HCT116 (cell line): ENCODE results near the gene NCOA1.

Experiments
- CTCF ChIP-seq, 3 experiments: fragments of 200-600 bp in 1 of 3; sonication (generic) in 1 of 3; IDR thresholded peaks in 2 of 3; conservative IDR thresholded peaks in 1 of 3; 2 replicates each; pipeline ENCODE4 v1.5.1; 2012 to 2017; ENCODE audit warnings: low read depth in 2 of 3, low read length in 2 of 3, antibody characterized with exemption in 1 of 3, borderline replicate concordance in 1 of 3, control low read depth in 1 of 3, mild to moderate bottlenecking in 1 of 3, mixed read lengths in 1 of 3, mixed run types in 1 of 3, moderate library complexity in 1 of 3; ENCODE audit not compliant: insufficient read depth in 1 of 3
- EZH2 ChIP-seq: fragments of 200-600 bp; sonication (generic); IDR thresholded peaks from 2 replicates; pipeline ENCODE4 v1.6.1; 2017; ENCODE audit warnings: antibody characterized with exemption, mixed run types
- POLR2A ChIP-seq: IDR thresholded peaks from 2 replicates; pipeline ENCODE4 v1.7.0; 2011; ENCODE audit warnings: borderline replicate concordance; ENCODE audit not compliant: insufficient read depth, insufficient read length; ENCODE audit errors: extremely low read depth
- ZBTB33 ChIP-seq: IDR thresholded peaks from 2 replicates; pipeline ENCODE4 v1.6.1; 2011; ENCODE audit warnings: mild to moderate bottlenecking, low read length, moderate library complexity; ENCODE audit not compliant: insufficient replicate concordance; ENCODE audit errors: extremely low read depth
- ZNF274 ChIP-seq: fragments of 200-500 bp; sonication (Bioruptor generic); IDR thresholded peaks from 2 replicates; pipeline ENCODE4 v1.6.1; 2014; ENCODE audit warnings: mild to moderate bottlenecking, low read depth, low read length, inconsistent platforms
- TF ChIP-seq, protein P1 (sequence below): IDR thresholded peaks from 2 replicates; pipeline ENCODE4 v1.6.1; 2012

DNA sequence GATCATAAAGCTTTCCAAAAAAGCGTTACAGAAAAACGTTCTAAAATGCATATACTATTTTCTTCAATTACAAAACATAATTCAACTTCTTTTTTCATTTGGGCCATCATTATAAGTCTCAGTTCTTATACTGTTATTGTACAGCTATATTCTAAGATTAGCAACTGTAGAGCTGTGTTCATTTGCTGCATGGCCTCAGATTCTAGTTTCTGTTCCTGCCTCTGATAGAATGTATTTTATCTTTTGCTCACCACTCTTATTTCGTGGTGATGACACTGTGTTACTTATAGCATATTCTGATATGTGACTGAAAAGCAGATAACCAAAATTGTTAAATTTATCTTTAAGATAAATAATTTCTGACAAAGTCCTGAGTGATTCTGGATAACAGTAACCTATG, 234.9 kb downstream of the NCOA1 start:
- no peak for TF ChIP-seq EZH2
- TF ChIP-seq CTCF (IDR thresholded peaks at IDR 0.05 in 2 of 3, conservative IDR thresholded peaks at IDR 0.05 in 1 of 3; ENCODE audit: borderline replicate concordance in 1 of 3, insufficient read depth in 1 of 3, low read depth in 2 of 3, low read length in 2 of 3) = no peak
- TF ChIP-seq ZBTB33 = no peak
- no peak for TF ChIP-seq ZNF274
- TF ChIP-seq POLR2A = no peak
- TF ChIP-seq, protein P1, sequence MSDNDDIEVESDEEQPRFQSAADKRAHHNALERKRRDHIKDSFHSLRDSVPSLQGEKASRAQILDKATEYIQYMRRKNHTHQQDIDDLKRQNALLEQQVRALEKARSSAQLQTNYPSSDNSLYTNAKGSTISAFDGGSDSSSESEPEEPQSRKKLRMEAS = no peak
